Measurements from ENCODE around the gene SDK2. TPM values are rescaled to one million over a fixed set of nuclear protein-coding genes. Genes with fewer than 3 reads are reported as not detected.

SDK2 gene
- total RNA-seq, 1 donor from 2014 or later, result 11.2 TPM

DNA sequence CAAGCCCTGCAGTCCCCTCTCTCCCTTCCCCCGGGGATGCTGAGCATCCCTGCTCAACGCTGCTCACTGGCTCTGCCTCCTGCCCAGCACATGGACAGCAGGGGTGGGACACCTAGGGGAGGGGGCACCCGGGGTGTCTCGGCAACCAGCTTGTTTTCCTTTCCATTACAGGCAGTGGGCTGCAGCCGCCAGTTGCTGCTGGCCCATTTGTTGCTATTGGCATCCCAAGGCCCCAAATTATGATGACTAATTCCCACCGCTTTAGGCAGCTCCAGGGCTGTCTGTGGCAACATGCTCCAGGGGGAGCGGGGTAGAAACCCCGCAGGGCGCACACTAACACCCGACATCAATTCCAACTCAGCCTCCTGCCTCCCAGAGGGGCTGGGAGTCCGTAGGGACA, 4.9 kb downstream of the SDK2 start:
- DNase-seq (ENCODE audit: low read depth) (no peak), FAIRE-seq (no peak)
- Histone ChIP-seq H4K20me1 (ENCODE audit: insufficient read depth, low read length) (peaks cover 10% of the 10 kb centered on the region), H3K27me3 (ENCODE audit: insufficient read depth, low read length) (peaks cover 16% of the 10 kb centered on the region), H3K4me1 (ENCODE audit: insufficient read depth, low read length) (peaks cover 8% of the 10 kb centered on the region), H3K4me2 (ENCODE audit: low read length) (no peak overlapping the region), H3K36me3 (ENCODE audit: insufficient read depth, low read length) (no peaks in the 10 kb centered on the region), H3K4me3 (ENCODE audit: insufficient read depth, low read depth, low read length) (no peak overlapping the region), H2AFZ (ENCODE audit: low read depth, low read length) (no peak overlapping the region), H3K79me2 (ENCODE audit: insufficient read depth, low read length) (no peaks in the 10 kb centered on the region), H3K27ac (ENCODE audit: low read depth, low read length) (no peak overlapping the region), H3K9me3 (ENCODE audit: insufficient read depth, low read depth, low read length) (no peaks in the 10 kb centered on the region), H3K9ac (ENCODE audit: low read length) (no peak overlapping the region)
- peaks cover 27% of the 10 kb centered on the region for H3K27me3 Mint-ChIP-seq (ENCODE audit: low read depth, unreplicated experiment)
- H3K27ac Mint-ChIP-seq (ENCODE audit: unreplicated experiment), result no peak overlapping the region
- TF ChIP-seq EZH2 (IDR thresholded peaks at IDR 0.05; ENCODE audit: insufficient read depth, low read length), result no peak
- TF ChIP-seq, protein P1, sequence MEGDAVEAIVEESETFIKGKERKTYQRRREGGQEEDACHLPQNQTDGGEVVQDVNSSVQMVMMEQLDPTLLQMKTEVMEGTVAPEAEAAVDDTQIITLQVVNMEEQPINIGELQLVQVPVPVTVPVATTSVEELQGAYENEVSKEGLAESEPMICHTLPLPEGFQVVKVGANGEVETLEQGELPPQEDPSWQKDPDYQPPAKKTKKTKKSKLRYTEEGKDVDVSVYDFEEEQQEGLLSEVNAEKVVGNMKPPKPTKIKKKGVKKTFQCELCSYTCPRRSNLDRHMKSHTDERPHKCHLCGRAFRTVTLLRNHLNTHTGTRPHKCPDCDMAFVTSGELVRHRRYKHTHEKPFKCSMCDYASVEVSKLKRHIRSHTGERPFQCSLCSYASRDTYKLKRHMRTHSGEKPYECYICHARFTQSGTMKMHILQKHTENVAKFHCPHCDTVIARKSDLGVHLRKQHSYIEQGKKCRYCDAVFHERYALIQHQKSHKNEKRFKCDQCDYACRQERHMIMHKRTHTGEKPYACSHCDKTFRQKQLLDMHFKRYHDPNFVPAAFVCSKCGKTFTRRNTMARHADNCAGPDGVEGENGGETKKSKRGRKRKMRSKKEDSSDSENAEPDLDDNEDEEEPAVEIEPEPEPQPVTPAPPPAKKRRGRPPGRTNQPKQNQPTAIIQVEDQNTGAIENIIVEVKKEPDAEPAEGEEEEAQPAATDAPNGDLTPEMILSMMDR (IDR thresholded peaks at IDR 0.05; ENCODE audit: insufficient read depth, low read depth, low read length), result no peak
- H3K4me3 Mint-ChIP-seq (ENCODE audit: unreplicated experiment), result no peak overlapping the region
- peaks cover 2% of the 10 kb centered on the region for H3K36me3 Mint-ChIP-seq (ENCODE audit: low read depth, unreplicated experiment)
- peaks cover 2% of the 10 kb centered on the region for H3K9me3 Mint-ChIP-seq (ENCODE audit: unreplicated experiment)
- H3K4me1 Mint-ChIP-seq (ENCODE audit: low read depth, unreplicated experiment), result peaks cover 6% of the 10 kb centered on the region

DNA sequence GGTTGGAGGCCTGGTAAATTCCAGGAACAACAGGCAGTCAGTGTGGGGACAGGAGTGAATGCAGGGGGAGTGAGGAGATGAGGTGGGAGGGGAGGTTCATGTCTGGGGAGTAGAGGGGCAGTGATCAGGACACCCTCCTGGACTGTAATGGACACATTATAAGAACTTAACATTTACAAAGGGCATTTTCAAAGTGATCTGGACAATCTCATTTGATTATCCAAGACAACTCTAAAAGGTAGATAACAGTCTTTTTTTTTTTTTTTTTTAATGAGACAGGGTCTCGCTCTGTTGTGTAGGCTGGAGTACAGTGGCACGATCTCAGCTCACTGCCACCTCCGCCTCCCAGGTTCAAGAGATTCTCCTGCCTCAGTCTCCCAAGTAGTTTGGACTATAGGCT, 5.7 kb downstream of the SDK2 start:
- Mint-ChIP-seq H3K4me3 (ENCODE audit: unreplicated experiment) (no peak overlapping the region), H3K9me3 (ENCODE audit: unreplicated experiment) (peaks cover 2% of the 10 kb centered on the region), H3K27ac (ENCODE audit: unreplicated experiment) (no peak overlapping the region), H3K4me1 (ENCODE audit: low read depth, unreplicated experiment) (peaks cover 6% of the 10 kb centered on the region), H3K27me3 (ENCODE audit: low read depth, unreplicated experiment) (peaks cover 35% of the 10 kb centered on the region), H3K36me3 (ENCODE audit: low read depth, unreplicated experiment) (peaks cover 2% of the 10 kb centered on the region)
- H3K79me2 ChIP-seq (ENCODE audit: insufficient read depth, low read length), result no peaks in the 10 kb centered on the region
- H3K4me3 ChIP-seq (ENCODE audit: insufficient read depth, low read depth, low read length), result no peak overlapping the region
- H3K36me3 ChIP-seq (ENCODE audit: insufficient read depth, low read length), result no peaks in the 10 kb centered on the region
- H3K4me2 ChIP-seq (ENCODE audit: low read length), result no peak overlapping the region
- TF ChIP-seq, protein P1 (IDR thresholded peaks at IDR 0.05; ENCODE audit: insufficient read depth, low read depth, low read length), result no peak
- TF ChIP-seq EZH2 (IDR thresholded peaks at IDR 0.05; ENCODE audit: insufficient read depth, low read length), result no peak
- no peaks in the 10 kb centered on the region for H3K9me3 ChIP-seq (ENCODE audit: insufficient read depth, low read depth, low read length)
- DNase-seq (ENCODE audit: low read depth), result no peak
- H3K27ac ChIP-seq (ENCODE audit: low read depth, low read length), result no peak overlapping the region
- FAIRE-seq, result no peak
- H4K20me1 ChIP-seq (ENCODE audit: insufficient read depth, low read length), result peaks cover 10% of the 10 kb centered on the region
- H3K4me1 ChIP-seq (ENCODE audit: insufficient read depth, low read length), result peaks cover 4% of the 10 kb centered on the region
- no peak overlapping the region for H3K9ac ChIP-seq (ENCODE audit: low read length)
- peaks cover 16% of the 10 kb centered on the region for H3K27me3 ChIP-seq (ENCODE audit: insufficient read depth, low read length)
- H2AFZ ChIP-seq (ENCODE audit: low read depth, low read length), result no peak overlapping the region

DNA sequence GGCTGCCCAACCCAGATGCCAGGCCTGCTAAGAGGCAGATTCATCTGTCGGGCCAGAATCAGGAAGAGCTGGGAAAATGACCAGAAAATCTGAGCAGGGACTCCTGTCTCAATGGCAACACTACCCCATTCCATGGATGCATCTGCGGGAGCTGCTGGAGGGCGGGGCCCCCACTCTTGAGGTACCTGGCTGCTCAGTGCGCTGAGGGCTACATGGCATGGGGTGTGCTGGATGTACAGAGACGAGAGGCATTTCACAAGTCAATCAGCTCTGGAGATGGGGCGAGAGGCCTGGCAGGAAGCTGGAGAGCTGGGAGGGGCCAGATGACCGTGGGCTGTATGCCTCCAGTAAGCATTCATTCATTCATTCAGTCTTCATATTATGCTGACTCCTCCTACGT, 6.4 kb downstream of the SDK2 start:
- H3K9ac ChIP-seq (ENCODE audit: low read length), result no peak overlapping the region
- H4K20me1 ChIP-seq (ENCODE audit: insufficient read depth, low read length), result peaks cover 10% of the 10 kb centered on the region
- H3K27ac Mint-ChIP-seq (ENCODE audit: unreplicated experiment), result no peak overlapping the region
- no peaks in the 10 kb centered on the region for H3K79me2 ChIP-seq (ENCODE audit: insufficient read depth, low read length)
- H3K9me3 ChIP-seq (ENCODE audit: insufficient read depth, low read depth, low read length), result no peaks in the 10 kb centered on the region
- H3K27me3 Mint-ChIP-seq (ENCODE audit: low read depth, unreplicated experiment), result peaks cover 36% of the 10 kb centered on the region
- no peak overlapping the region for H3K4me3 ChIP-seq (ENCODE audit: insufficient read depth, low read depth, low read length)
- H3K4me2 ChIP-seq (ENCODE audit: low read length), result no peak overlapping the region
- peaks cover 6% of the 10 kb centered on the region for H3K4me1 Mint-ChIP-seq (ENCODE audit: low read depth, unreplicated experiment)
- peaks cover 2% of the 10 kb centered on the region for H3K36me3 Mint-ChIP-seq (ENCODE audit: low read depth, unreplicated experiment)
- H3K9me3 Mint-ChIP-seq (ENCODE audit: unreplicated experiment), result peaks cover 2% of the 10 kb centered on the region
- H3K4me3 Mint-ChIP-seq (ENCODE audit: unreplicated experiment), result no peak overlapping the region
- no peak for FAIRE-seq
- H3K27ac ChIP-seq (ENCODE audit: low read depth, low read length), result no peak overlapping the region
- H3K4me1 ChIP-seq (ENCODE audit: insufficient read depth, low read length), result no peaks in the 10 kb centered on the region
- no peak overlapping the region for H2AFZ ChIP-seq (ENCODE audit: low read depth, low read length)
- no peak for DNase-seq (ENCODE audit: low read depth)
- TF ChIP-seq EZH2 (IDR thresholded peaks at IDR 0.05; ENCODE audit: insufficient read depth, low read length), result no peak
- TF ChIP-seq, protein P1 (IDR thresholded peaks at IDR 0.05; ENCODE audit: insufficient read depth, low read depth, low read length), result no peak
- H3K27me3 ChIP-seq (ENCODE audit: insufficient read depth, low read length), result peaks cover 16% of the 10 kb centered on the region
- no peaks in the 10 kb centered on the region for H3K36me3 ChIP-seq (ENCODE audit: insufficient read depth, low read length)
